ENCODE results near the gene PTPA.
"Not testable (repeated sequence)": the region's sequence is repeated elsewhere in the genome, so short reads cannot be mapped to it uniquely, and the experiment has no call there.

PTPA gene

GRCh38 chr9:129191234-129191633 is 80.0 kb downstream of the PTPA start:
- CTCF ChIA-PET = interaction anchor here (0.6 to 0.7 kb wide), 2 partner anchors 11 to 170 kb away, joined by 4 read pairs; no protein-coding TSS in a partner anchor
- TF ChIP-seq ARNT (IDR thresholded peaks at IDR 0.05) (no peak), TARDBP (IDR thresholded peaks at IDR 0.05) (no peak), SUZ12 (IDR thresholded peaks at IDR 0.05) (no peak), FOXM1 (IDR thresholded peaks at IDR 0.05; ENCODE audit: borderline replicate concordance) (no peak), BHLHE40 (IDR thresholded peaks at IDR 0.05; ENCODE audit: borderline replicate concordance) (no peak), L3MBTL2 (conservative IDR thresholded peaks at IDR 0.05) (no peak), NFRKB (IDR thresholded peaks at IDR 0.05) (no peak), FOXA1 (IDR thresholded peaks at IDR 0.05) (no peak), FOXK2 (IDR thresholded peaks at IDR 0.05) (no peak), HDGF (IDR thresholded peaks at IDR 0.05; ENCODE audit: borderline replicate concordance) (no peak), ELF4 (IDR thresholded peaks at IDR 0.05) (no peak), CTBP1 (IDR thresholded peaks at IDR 0.05; ENCODE audit: borderline replicate concordance) (no peak), ZNF384 (IDR thresholded peaks at IDR 0.05) (no peak), LEF1 (IDR thresholded peaks at IDR 0.05; ENCODE audit: borderline replicate concordance) (no peak)
- POLR2A ChIA-PET = interaction anchor here (1.4 kb wide), 1 partner anchor 13 kb away, joined by 3 read pairs; the partner anchor contains the start of gene IER5L
- DNase-seq (ENCODE audit: extremely low spot score) = no peak

GRCh38 chr9:129193655-129194054 is 82.4 kb downstream of the PTPA start:
- CTCF ChIA-PET = interaction anchor here (0.6 kb wide), 1 partner anchor 535 kb away, joined by 4 read pairs; no protein-coding TSS in a partner anchor
- DNase-seq (ENCODE audit: extremely low spot score) = no peak
- no peak for TF ChIP-seq HDGF (IDR thresholded peaks at IDR 0.05; ENCODE audit: borderline replicate concordance)
- TF ChIP-seq FOXK2 (IDR thresholded peaks at IDR 0.05) = no peak
- no peak for TF ChIP-seq ZNF384 (IDR thresholded peaks at IDR 0.05)
- no peak for TF ChIP-seq SP1 (IDR thresholded peaks at IDR 0.05)
- no peak for TF ChIP-seq SUZ12 (IDR thresholded peaks at IDR 0.05)
- TF ChIP-seq CTBP1 (IDR thresholded peaks at IDR 0.05; ENCODE audit: borderline replicate concordance) = no peak
- no peak for TF ChIP-seq TARDBP (IDR thresholded peaks at IDR 0.05)
- TF ChIP-seq L3MBTL2 (conservative IDR thresholded peaks at IDR 0.05) = no peak
- TF ChIP-seq, protein P1, sequence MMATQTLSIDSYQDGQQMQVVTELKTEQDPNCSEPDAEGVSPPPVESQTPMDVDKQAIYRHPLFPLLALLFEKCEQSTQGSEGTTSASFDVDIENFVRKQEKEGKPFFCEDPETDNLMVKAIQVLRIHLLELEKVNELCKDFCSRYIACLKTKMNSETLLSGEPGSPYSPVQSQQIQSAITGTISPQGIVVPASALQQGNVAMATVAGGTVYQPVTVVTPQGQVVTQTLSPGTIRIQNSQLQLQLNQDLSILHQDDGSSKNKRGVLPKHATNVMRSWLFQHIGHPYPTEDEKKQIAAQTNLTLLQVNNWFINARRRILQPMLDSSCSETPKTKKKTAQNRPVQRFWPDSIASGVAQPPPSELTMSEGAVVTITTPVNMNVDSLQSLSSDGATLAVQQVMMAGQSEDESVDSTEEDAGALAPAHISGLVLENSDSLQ (IDR thresholded peaks at IDR 0.05) = no peak
- TF ChIP-seq NFRKB (IDR thresholded peaks at IDR 0.05) = no peak
- no peak for TF ChIP-seq LEF1 (IDR thresholded peaks at IDR 0.05; ENCODE audit: borderline replicate concordance)
- TF ChIP-seq FOXM1 (IDR thresholded peaks at IDR 0.05; ENCODE audit: borderline replicate concordance) = no peak
- POLR2A ChIA-PET = no interaction called here

- POLR2A ChIA-PET = no interaction called here
Observed at GRCh38 chr9:129194221-129194620, 83.0 kb downstream of the PTPA start.

DNA sequence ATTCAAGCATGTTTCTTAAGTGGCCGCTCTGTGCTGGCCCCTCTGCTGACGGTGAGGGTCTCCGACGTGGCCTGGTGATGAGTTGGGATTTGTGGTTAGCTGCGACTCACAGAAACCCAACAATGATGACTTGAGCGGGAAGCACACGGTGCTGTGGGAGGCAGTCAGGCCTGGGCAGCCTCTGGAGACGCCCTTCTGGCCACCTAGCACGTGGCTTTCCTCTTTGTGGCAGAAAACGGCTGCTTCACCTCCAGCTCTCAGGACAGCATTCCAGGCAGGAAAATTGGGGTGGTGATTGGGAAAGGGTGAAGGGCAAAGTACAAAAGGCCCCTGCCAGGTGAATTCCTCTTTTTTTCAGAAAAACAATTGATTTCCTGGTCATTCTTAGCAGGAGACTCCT is 84.4 kb downstream of the PTPA start:
- no peak for TF ChIP-seq CTBP1 (IDR thresholded peaks at IDR 0.05; ENCODE audit: borderline replicate concordance)
- no peak for TF ChIP-seq TARDBP (IDR thresholded peaks at IDR 0.05)
- no peak for TF ChIP-seq HDGF (IDR thresholded peaks at IDR 0.05; ENCODE audit: borderline replicate concordance)
- TF ChIP-seq, protein P1 (IDR thresholded peaks at IDR 0.05) = no peak
- no peak for TF ChIP-seq FOXA1 (IDR thresholded peaks at IDR 0.05)
- no peak for TF ChIP-seq NFRKB (IDR thresholded peaks at IDR 0.05)
- no peak for TF ChIP-seq L3MBTL2 (conservative IDR thresholded peaks at IDR 0.05)
- TF ChIP-seq SP1 (IDR thresholded peaks at IDR 0.05) = no peak
- no peak for TF ChIP-seq BHLHE40 (IDR thresholded peaks at IDR 0.05; ENCODE audit: borderline replicate concordance)
- no peak for TF ChIP-seq ZNF384 (IDR thresholded peaks at IDR 0.05)
- no peak for TF ChIP-seq SUZ12 (IDR thresholded peaks at IDR 0.05)
- TF ChIP-seq ELF4 (IDR thresholded peaks at IDR 0.05) = no peak
- no peak for TF ChIP-seq LEF1 (IDR thresholded peaks at IDR 0.05; ENCODE audit: borderline replicate concordance)
- no peak for TF ChIP-seq FOXK2 (IDR thresholded peaks at IDR 0.05)
- no peak for TF ChIP-seq ARNT (IDR thresholded peaks at IDR 0.05)
- TF ChIP-seq FOXM1 (IDR thresholded peaks at IDR 0.05; ENCODE audit: borderline replicate concordance) = no peak
- CTCF ChIA-PET = interaction anchor here (0.8 kb wide), 1 partner anchor 22 kb away, joined by 3 read pairs; no protein-coding TSS in a partner anchor
- DNase-seq (ENCODE audit: extremely low spot score) = no peak
- POLR2A ChIA-PET = interaction anchor here (1.3 kb wide), 1 partner anchor 17 kb away, joined by 3 read pairs; the partner anchor contains the start of gene IER5L

More at GRCh38 chr9:129194221-129194620, 83.0 kb downstream of the PTPA start:
- TF ChIP-seq LEF1 (IDR thresholded peaks at IDR 0.05; ENCODE audit: borderline replicate concordance) (no peak), TARDBP (IDR thresholded peaks at IDR 0.05) (no peak), SUZ12 (IDR thresholded peaks at IDR 0.05) (no peak), ARNT (IDR thresholded peaks at IDR 0.05) (no peak), NFRKB (IDR thresholded peaks at IDR 0.05) (no peak), FOXM1 (IDR thresholded peaks at IDR 0.05; ENCODE audit: borderline replicate concordance) (no peak), FOXA1 (IDR thresholded peaks at IDR 0.05) (no peak), FOXK2 (IDR thresholded peaks at IDR 0.05) (no peak), ZNF384 (IDR thresholded peaks at IDR 0.05) (no peak), SP1 (IDR thresholded peaks at IDR 0.05) (no peak), BHLHE40 (IDR thresholded peaks at IDR 0.05; ENCODE audit: borderline replicate concordance) (no peak), HDGF (IDR thresholded peaks at IDR 0.05; ENCODE audit: borderline replicate concordance) (no peak), ELF4 (IDR thresholded peaks at IDR 0.05) (no peak)
- TF ChIP-seq, protein P1 (IDR thresholded peaks at IDR 0.05) = no peak
- DNase-seq (ENCODE audit: extremely low spot score) = no peak
- CTCF ChIA-PET = interaction anchor here (0.6 kb wide), 1 partner anchor 535 kb away, joined by 4 read pairs; no protein-coding TSS in a partner anchor

- CTCF ChIA-PET; DNase-seq (ENCODE audit: extremely low spot score): not testable (repeated sequence)
- POLR2A ChIA-PET = interaction anchor here (1.3 kb wide), 1 partner anchor 19 kb away, joined by 3 read pairs; the partner anchor contains the start of gene IER5L
Observed at GRCh38 chr9:129197045-129197444, 85.8 kb downstream of the PTPA start.

DNA sequence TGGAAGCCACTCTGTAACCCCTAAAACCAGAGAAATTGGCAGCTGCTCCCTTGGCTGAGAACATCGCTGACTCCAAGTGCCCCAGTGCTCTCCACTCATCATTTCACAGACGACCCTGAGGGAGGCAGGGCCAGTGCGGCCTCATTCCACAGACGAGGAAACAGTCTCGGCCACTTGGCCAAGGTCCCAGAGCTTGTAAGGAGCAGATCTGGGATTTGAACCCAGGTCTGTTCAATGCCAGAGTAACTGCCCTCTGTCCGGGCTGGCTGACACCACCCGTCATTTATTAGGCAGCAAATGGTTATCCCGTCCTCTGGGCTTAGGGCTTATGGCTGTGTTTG is 86.7 kb downstream of the PTPA start:
- no peak for TF ChIP-seq LEF1 (IDR thresholded peaks at IDR 0.05; ENCODE audit: borderline replicate concordance)
- no peak for TF ChIP-seq SUZ12 (IDR thresholded peaks at IDR 0.05)
- TF ChIP-seq, protein P1 (IDR thresholded peaks at IDR 0.05) = no peak
- TF ChIP-seq FOXA1 (IDR thresholded peaks at IDR 0.05) = no peak
- no peak for TF ChIP-seq HDGF (IDR thresholded peaks at IDR 0.05; ENCODE audit: borderline replicate concordance)
- TF ChIP-seq FOXM1 (IDR thresholded peaks at IDR 0.05; ENCODE audit: borderline replicate concordance) = no peak
- TF ChIP-seq FOXK2 (IDR thresholded peaks at IDR 0.05) = no peak
- no peak for TF ChIP-seq NFRKB (IDR thresholded peaks at IDR 0.05)
- TF ChIP-seq L3MBTL2 (conservative IDR thresholded peaks at IDR 0.05) = no peak
- TF ChIP-seq TARDBP (IDR thresholded peaks at IDR 0.05) = no peak
- TF ChIP-seq BHLHE40 (IDR thresholded peaks at IDR 0.05; ENCODE audit: borderline replicate concordance) = no peak
- no peak for TF ChIP-seq ZNF384 (IDR thresholded peaks at IDR 0.05)
- no peak for TF ChIP-seq CTBP1 (IDR thresholded peaks at IDR 0.05; ENCODE audit: borderline replicate concordance)
- TF ChIP-seq SP1 (IDR thresholded peaks at IDR 0.05) = no peak
- no peak for TF ChIP-seq ELF4 (IDR thresholded peaks at IDR 0.05)
- no peak for TF ChIP-seq ARNT (IDR thresholded peaks at IDR 0.05)
- ChIA-PET CTCF (interaction anchor here (0.6 to 0.7 kb wide), 2 partner anchors 61 to 1143 kb away, joined by 3 read pairs; no protein-coding TSS in a partner anchor), POLR2A (interaction anchor here (1.2 kb wide), 1 partner anchor 20 kb away, joined by 5 read pairs; the partner anchor contains the start of gene IER5L)
- no peak for DNase-seq (ENCODE audit: extremely low spot score)
